Naive B cell (primary cell): Measurements from ENCODE around the gene PCDHGA12. TPM values are rescaled to one million over a fixed set of nuclear protein-coding genes. Genes with fewer than 3 reads are reported as not detected.
"Not testable (repeated sequence)": the region's sequence is repeated elsewhere in the genome, so short reads cannot be mapped to it uniquely, and the experiment has no call there.

Experiments
- ATAC-seq, 2 donors: fragments of 150-1000 bp; cut with Tn5 transposase; 2 replicates each; pipeline ENCODE4 v1.10.0; 2021; ENCODE audit warnings: low read depth in 2 of 2, mild to moderate bottlenecking in 2 of 2, moderate library complexity in 2 of 2
- DNase-seq: peaks from one replicate; pipeline ENCODE4 v3.0.0; 2022
- H3K27ac Mint-ChIP-seq, 6 donors: one replicate each; pipeline ENCODE4 v1.8.0; 2020 to 2022; ENCODE audit warnings: mild to moderate bottlenecking in 6 of 6, mixed read lengths in 6 of 6, moderate library complexity in 5 of 6, inconsistent platforms in 2 of 6
- H3K27me3 Mint-ChIP-seq, 3 donors: one replicate each; pipeline ENCODE4 v1.8.0; 2021 to 2022; ENCODE audit warnings: mixed read lengths in 3 of 3, mild to moderate bottlenecking in 1 of 3
- H3K36me3 Mint-ChIP-seq, 2 donors: one replicate each; pipeline ENCODE4 v1.8.0; 2020 to 2022; ENCODE audit warnings: mixed read lengths in 2 of 2, inconsistent platforms in 1 of 2, mild to moderate bottlenecking in 1 of 2
- H3K4me1 Mint-ChIP-seq, 3 donors: one replicate each; pipeline ENCODE4 v1.8.0; 2020 to 2022; ENCODE audit warnings: mixed read lengths in 3 of 3, inconsistent platforms in 1 of 3, mild to moderate bottlenecking in 1 of 3, moderate library complexity in 1 of 3
- H3K4me3 Mint-ChIP-seq, 8 donors: one replicate each; pipeline ENCODE4 v1.8.0; 2020 to 2022; ENCODE audit warnings: mild to moderate bottlenecking in 8 of 8, mixed read lengths in 8 of 8, moderate library complexity in 8 of 8, inconsistent platforms in 2 of 8
- H3K9me3 Mint-ChIP-seq, 7 donors: one replicate each; pipeline ENCODE4 v1.8.0; 2020 to 2022; ENCODE audit warnings: mixed read lengths in 7 of 7, mild to moderate bottlenecking in 5 of 7, inconsistent platforms in 2 of 7, moderate library complexity in 1 of 7
- polyA plus RNA-seq, 6 donors: library from polyadenylated mRNA; unstranded; fragments of 300-500 nt; fragmentation: Illumina TruSeq; gene quantifications; one replicate each; pipeline ENCODE4 v1.2.3, GENCODE V29; 2021; ENCODE audit warnings: low read depth in 6 of 6

The PCDHGA12 gene
- polyA plus RNA-seq, 6 donors from 2014 or later, result 0.09 to 0.16 (median 0.11) TPM; not detected in 3

DNA sequence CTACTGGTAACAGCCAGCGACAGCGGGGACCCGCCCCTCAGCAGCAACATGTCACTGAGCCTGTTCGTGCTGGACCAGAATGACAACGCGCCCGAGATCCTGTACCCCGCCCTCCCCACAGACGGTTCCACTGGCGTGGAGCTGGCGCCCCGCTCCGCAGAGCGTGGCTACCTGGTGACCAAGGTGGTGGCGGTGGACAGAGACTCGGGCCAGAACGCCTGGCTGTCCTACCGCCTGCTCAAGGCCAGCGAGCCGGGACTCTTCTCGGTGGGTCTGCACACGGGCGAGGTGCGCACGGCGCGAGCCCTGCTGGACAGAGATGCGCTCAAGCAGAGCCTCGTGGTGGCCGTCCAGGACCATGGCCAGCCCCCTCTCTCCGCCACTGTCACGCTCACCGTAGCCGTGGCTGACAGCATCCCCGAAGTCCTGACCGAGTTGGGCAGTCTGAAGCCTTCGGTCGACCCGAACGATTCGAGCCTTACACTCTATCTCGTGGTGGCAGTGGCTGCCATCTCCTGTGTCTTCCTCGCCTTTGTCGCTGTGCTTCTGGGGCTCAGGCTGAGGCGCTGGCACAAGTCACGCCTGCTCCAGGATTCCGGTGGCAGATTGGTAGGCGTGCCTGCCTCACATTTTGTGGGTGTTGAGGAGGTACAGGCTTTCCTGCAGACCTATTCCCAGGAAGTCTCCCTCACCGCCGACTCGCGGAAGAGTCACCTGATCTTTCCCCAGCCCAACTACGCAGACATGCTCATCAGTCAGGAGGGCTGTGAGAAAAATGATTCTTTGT, 35.7 kb upstream of the PCDHGA12 start:
- Mint-ChIP-seq H3K27me3 (peaks cover 52 to 75% (median 55%) of the 10 kb centered on the region in 3 donors), H3K4me3 (peak overlapping the region in 1 of 8 donors; percentile 16), H3K27ac (peak overlapping the region in 2 of 6 donors; percentile 24 to 79)

DNA sequence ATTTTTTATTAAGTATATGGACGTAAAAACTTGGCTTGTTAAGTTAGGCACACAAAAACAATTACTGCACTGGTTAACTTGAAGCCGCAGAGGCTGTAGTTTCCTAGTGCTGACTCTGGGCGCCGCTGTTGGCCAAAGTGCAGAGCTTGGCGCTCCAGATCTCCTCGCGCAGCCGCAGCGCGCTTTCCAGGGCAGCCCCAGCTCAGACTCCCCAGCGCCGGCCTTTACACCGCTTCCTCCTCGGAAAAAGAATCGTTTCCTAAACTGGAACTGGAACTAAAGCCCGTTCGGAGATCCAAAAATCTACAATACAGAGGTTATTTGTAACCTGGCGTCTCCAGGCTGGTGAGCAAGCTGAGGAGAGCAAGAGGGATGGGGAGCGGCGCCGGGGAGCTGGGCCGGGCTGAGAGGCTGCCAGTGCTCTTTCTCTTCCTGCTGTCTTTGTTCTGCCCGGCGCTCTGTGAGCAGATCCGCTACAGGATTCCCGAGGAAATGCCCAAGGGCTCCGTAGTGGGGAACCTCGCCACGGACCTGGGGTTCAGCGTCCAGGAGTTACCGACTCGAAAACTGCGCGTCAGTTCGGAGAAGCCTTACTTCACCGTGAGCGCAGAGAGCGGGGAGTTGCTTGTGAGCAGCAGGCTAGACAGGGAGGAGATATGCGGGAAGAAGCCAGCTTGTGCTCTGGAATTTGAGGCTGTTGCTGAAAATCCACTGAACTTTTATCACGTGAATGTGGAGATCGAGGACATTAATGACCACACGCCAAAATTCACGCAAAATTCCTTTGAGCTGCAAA, 32.4 kb upstream of the PCDHGA12 start, which contains the start of gene PCDHGB5:
Gene PCDHGB5 (plus strand): TSS at position 192 of the 796 bp plus-strand sequence. CDS start 181 bp downstream, at position 373.
- H3K9me3 Mint-ChIP-seq, result peaks cover 4 to 60% (median 34%) of the 10 kb centered on the region in 7 donors
- H3K36me3 Mint-ChIP-seq, result peaks cover 12 to 19% of the 10 kb centered on the region in 2 donors
- peak within 1 kb of the TSS; percentile 2 to 83 (median 42) for H3K4me3 Mint-ChIP-seq
- peak within 1 kb of the TSS in 1 of 6 donors; percentile 63 for H3K27ac Mint-ChIP-seq
- H3K4me1 Mint-ChIP-seq, DNase-seq: not testable (repeated sequence)
- ATAC-seq, result peak; percentile 58 to 61
- H3K27me3 Mint-ChIP-seq, result peaks cover 47 to 74% (median 52%) of the 10 kb centered on the region in 3 donors

More for the DNA sequence above, 35.7 kb upstream of the PCDHGA12 start:
- DNase-seq, H3K4me1 Mint-ChIP-seq, ATAC-seq: not testable (repeated sequence)
- H3K36me3 Mint-ChIP-seq, result peaks cover 16 to 21% of the 10 kb centered on the region in 2 donors
- peaks cover 4 to 71% (median 38%) of the 10 kb centered on the region in 7 donors for H3K9me3 Mint-ChIP-seq

DNA sequence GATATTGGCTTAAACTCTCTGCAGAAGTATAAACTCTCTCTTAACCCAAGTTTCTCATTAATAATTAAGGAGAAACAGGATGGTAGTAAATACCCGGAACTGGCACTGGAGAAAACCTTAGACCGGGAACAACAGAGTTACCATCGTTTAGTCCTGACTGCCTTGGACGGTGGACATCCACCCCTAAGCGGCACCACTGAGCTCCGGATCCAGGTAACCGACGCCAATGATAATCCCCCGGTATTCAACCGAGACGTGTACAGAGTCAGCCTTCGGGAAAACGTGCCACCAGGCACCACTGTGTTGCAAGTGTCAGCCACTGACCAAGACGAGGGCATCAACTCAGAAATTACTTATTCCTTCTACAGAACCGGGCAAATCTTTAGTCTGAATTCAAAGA, 31.7 kb upstream of the PCDHGA12 start:
- H3K4me1 Mint-ChIP-seq, result peaks cover 0 to 3% (median 0%) of the 10 kb centered on the region in 3 donors
- H3K9me3 Mint-ChIP-seq, result peaks cover 4 to 61% (median 35%) of the 10 kb centered on the region in 7 donors
- peak overlapping the region in 1 of 8 donors; percentile 29 for H3K4me3 Mint-ChIP-seq
- DNase-seq (no peak), ATAC-seq (no peak)
- H3K27ac Mint-ChIP-seq, result peak overlapping the region in 1 of 6 donors; percentile 63
- H3K36me3 Mint-ChIP-seq, result peaks cover 9 to 25% of the 10 kb centered on the region in 2 donors
- H3K27me3 Mint-ChIP-seq, result peaks cover 50 to 74% (median 57%) of the 10 kb centered on the region in 3 donors

DNA sequence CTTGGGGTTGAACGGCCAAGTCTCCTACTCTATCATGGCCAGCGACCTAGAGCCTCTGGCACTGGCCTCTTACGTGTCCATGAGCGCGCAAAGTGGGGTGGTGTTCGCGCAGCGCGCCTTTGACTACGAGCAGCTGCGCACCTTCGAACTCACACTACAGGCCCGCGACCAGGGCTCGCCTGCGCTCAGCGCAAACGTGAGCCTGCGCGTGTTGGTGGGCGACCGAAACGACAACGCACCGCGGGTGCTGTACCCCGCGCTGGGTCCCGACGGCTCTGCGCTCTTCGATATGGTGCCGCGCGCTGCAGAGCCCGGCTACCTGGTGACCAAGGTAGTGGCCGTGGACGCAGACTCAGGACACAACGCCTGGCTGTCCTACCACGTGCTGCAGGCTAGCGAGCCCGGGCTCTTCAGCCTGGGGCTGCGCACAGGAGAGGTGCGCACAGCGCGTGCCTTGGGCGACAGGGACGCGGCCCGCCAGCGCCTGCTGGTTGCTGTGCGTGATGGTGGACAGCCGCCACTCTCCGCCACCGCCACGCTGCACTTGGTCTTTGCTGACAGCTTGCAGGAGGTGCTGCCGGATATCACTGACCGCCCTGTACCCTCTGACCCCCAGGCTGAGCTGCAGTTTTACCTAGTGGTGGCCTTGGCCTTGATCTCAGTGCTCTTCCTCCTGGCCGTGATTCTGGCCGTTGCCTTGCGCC, 30.6 kb upstream of the PCDHGA12 start:
- DNase-seq (no peak), ATAC-seq (no peak)
- H3K27me3 Mint-ChIP-seq, result peaks cover 52 to 76% (median 58%) of the 10 kb centered on the region in 3 donors
- H3K36me3 Mint-ChIP-seq, result peaks cover 4 to 27% of the 10 kb centered on the region in 2 donors
- peaks cover 4 to 56% (median 35%) of the 10 kb centered on the region in 7 donors for H3K9me3 Mint-ChIP-seq
- peak overlapping the region in 3 of 6 donors; percentile 58 to 92 (median 81) for H3K27ac Mint-ChIP-seq
- peaks cover 0 to 3% (median 0%) of the 10 kb centered on the region in 3 donors for H3K4me1 Mint-ChIP-seq
- H3K4me3 Mint-ChIP-seq, result peak overlapping the region in 2 of 8 donors; percentile 20 to 30

GRCh38 chr5:141402553-141403243, 27.6 kb upstream of the PCDHGA12 start, which contains the start of gene PCDHGA9:
Gene PCDHGA9, plus strand, starts transcription at chr5:141402778. Its CDS starts 175 bp downstream, at chr5:141402953.
- ATAC-seq (no peak), DNase-seq (no peak)
- peaks cover 0 to 5% (median 3%) of the 10 kb centered on the region in 3 donors for H3K4me1 Mint-ChIP-seq
- H3K4me3 Mint-ChIP-seq, result peak within 1 kb of the TSS; percentile 65 to 89 (median 78)
- peak within 1 kb of the TSS in 2 of 6 donors; percentile 56 to 82 for H3K27ac Mint-ChIP-seq
- peaks cover 4 to 37% of the 10 kb centered on the region in 2 donors for H3K36me3 Mint-ChIP-seq
- peaks cover 57 to 78% (median 69%) of the 10 kb centered on the region in 3 donors for H3K27me3 Mint-ChIP-seq
- peaks cover 4 to 61% (median 42%) of the 10 kb centered on the region in 7 donors for H3K9me3 Mint-ChIP-seq

- H3K4me1 Mint-ChIP-seq, result peaks cover 0 to 12% (median 3%) of the 10 kb centered on the region in 3 donors
- DNase-seq, result no peak
- peaks cover 4 to 68% (median 46%) of the 10 kb centered on the region in 7 donors for H3K9me3 Mint-ChIP-seq
- peak overlapping the region in 3 of 8 donors; percentile 5 to 75 (median 18) for H3K4me3 Mint-ChIP-seq
- peaks cover 59 to 84% (median 74%) of the 10 kb centered on the region in 3 donors for H3K27me3 Mint-ChIP-seq
- ATAC-seq, result no peak
- H3K27ac Mint-ChIP-seq, result peak overlapping the region in 2 of 6 donors; percentile 24 to 81
- peaks cover 4 to 42% of the 10 kb centered on the region in 2 donors for H3K36me3 Mint-ChIP-seq
These were observed 26.9 kb upstream of the PCDHGA12 start for GRCh38 chr5:141403387-141403786.

DNA sequence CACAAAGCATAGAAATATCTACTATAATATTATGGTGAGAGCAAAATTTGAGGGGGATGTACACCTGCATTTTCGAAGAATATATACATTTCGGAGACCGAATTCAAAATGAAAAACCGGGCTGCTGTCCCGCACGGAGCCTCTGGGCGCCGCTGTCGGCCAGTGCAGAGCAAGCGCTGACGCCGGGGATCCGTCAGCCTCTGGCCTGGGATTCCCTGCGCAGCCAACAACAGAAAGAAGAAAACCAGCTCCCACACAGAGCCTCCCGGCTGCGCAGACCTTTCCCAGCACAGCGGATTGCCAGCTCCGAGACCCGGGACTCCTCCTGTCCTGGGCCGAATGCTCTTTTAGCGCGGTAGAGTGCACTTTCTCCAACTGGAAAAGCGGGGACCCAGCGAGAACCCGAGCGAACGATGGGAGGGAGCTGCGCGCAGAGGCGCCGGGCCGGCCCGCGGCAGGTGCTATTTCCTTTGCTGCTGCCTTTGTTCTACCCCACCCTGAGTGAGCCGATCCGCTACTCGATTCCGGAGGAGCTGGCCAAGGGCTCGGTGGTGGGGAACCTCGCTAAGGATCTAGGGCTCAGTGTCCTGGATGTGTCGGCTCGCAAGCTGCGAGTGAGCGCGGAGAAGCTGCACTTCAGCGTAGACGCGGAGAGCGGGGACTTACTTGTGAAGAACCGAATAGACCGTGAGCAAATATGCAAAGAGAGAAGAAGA, 22.4 kb upstream of the PCDHGA12 start, which contains the start of gene PCDHGB6:
Gene PCDHGB6 (plus strand): TSS at position 232 of the 716 bp plus-strand sequence. CDS start 182 bp downstream, at position 414.
- peaks cover 61 to 72% (median 63%) of the 10 kb centered on the region in 3 donors for H3K27me3 Mint-ChIP-seq
- not testable (repeated sequence) for DNase-seq
- H3K27ac Mint-ChIP-seq, result peak within 1 kb of the TSS in 3 of 6 donors; percentile 20 to 53 (median 28)
- peak; percentile 16 to 38 for ATAC-seq
- peaks cover 11 to 50% of the 10 kb centered on the region in 2 donors for H3K36me3 Mint-ChIP-seq
- peak within 1 kb of the TSS; percentile 35 to 86 (median 62) for H3K4me3 Mint-ChIP-seq
- peaks cover 3 to 15% (median 4%) of the 10 kb centered on the region in 3 donors for H3K4me1 Mint-ChIP-seq
- peaks cover 5 to 67% (median 41%) of the 10 kb centered on the region in 7 donors for H3K9me3 Mint-ChIP-seq

GRCh38 chr5:141409598-141410306, 20.6 kb upstream of the PCDHGA12 start:
- Mint-ChIP-seq H3K4me3 (peak overlapping the region in 2 of 8 donors; percentile 8 to 34), H3K9me3 (peaks cover 9 to 70% (median 43%) of the 10 kb centered on the region in 7 donors), H3K27me3 (peaks cover 63 to 72% (median 63%) of the 10 kb centered on the region in 3 donors), H3K36me3 (peaks cover 21 to 46% of the 10 kb centered on the region in 2 donors), H3K27ac (peak overlapping the region in 3 of 6 donors; percentile 22 to 48 (median 39)), H3K4me1 (peaks cover 11 to 30% (median 14%) of the 10 kb centered on the region in 3 donors)
- DNase-seq, result no peak
- no peak for ATAC-seq

DNA sequence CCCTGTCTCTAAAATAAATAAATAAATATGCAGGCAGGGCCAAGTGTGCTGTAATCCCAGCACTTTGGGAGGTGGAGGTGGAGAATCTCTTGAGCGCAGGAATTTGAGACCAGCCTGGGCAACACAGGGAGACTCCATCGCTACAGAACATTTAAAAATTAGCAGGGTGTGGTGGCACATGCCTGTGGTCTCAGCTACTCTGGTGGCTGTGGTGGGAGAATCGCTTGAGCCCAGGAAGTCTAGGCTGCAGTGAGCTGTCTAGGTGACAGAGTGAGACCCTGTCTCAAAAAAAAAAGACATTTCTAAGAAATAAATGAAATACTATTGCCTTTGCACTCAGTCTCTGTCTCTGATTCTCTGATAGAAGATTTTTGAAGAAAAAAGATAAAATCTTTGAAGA, 18.7 kb upstream of the PCDHGA12 start:
- peaks cover 9 to 69% (median 44%) of the 10 kb centered on the region in 7 donors for H3K9me3 Mint-ChIP-seq
- peaks cover 29 to 45% of the 10 kb centered on the region in 2 donors for H3K36me3 Mint-ChIP-seq
- no peak for ATAC-seq
- H3K27me3 Mint-ChIP-seq, result peaks cover 60 to 70% (median 61%) of the 10 kb centered on the region in 3 donors
- peaks cover 11 to 30% (median 16%) of the 10 kb centered on the region in 3 donors for H3K4me1 Mint-ChIP-seq
- DNase-seq, result no peak
- H3K27ac Mint-ChIP-seq, result peak overlapping the region in 2 of 6 donors; percentile 11 to 54
- H3K4me3 Mint-ChIP-seq, result peak overlapping the region in 1 of 8 donors; percentile 12

DNA sequence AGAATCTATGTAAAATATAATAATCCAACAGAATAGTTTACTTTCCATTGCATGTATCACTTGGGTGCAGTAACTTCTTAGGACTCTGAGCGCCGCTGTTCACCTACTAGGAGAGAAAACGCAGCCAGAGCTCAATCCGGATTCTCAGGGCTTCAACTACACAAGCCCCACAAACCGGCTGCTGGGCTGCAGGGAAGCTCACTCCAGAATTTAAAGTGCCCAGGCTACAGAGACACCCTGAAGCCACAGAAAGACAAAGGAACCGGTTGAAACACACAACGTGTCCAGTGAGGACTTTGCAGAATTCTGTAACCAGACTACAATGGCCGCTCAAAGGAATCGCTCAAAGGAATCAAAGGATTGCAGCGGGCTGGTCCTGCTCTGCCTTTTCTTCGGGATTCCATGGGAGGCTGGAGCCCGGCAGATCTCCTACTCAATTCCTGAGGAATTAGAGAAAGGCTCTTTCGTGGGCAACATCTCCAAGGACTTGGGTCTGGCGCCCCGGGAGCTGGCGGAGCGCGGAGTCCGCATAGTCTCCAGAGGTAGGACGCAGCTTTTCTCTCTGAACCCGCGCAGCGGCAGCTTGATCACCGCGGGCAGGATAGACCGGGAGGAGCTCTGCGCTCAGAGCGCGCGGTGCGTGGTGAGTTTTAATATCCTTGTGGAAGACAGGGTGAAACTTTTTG, 17.3 kb upstream of the PCDHGA12 start, which contains the start of gene PCDHGA10:
Gene PCDHGA10 (plus strand): TSS at position 134 of the 686 bp plus-strand sequence. CDS start 189 bp downstream, at position 323.
- Mint-ChIP-seq H3K27ac (peak within 1 kb of the TSS in 4 of 6 donors; percentile 43 to 85 (median 66)), H3K9me3 (peaks cover 9 to 70% (median 46%) of the 10 kb centered on the region in 7 donors), H3K4me1 (peaks cover 11 to 22% (median 22%) of the 10 kb centered on the region in 3 donors), H3K27me3 (peaks cover 62 to 71% (median 67%) of the 10 kb centered on the region in 3 donors), H3K36me3 (peaks cover 32 to 48% of the 10 kb centered on the region in 2 donors), H3K4me3 (peak within 1 kb of the TSS; percentile 74 to 93 (median 87))
- DNase-seq, result no peak
- ATAC-seq, result peak; percentile 47 to 52
